Stimulated activated CD8-positive, alpha-beta memory T cell treated with anti-CD3 and anti-CD28 coated beads, Interleukin-15, amount 100 ng/mL, for 24 hours (primary cell): Measurements from ENCODE around the gene COLQ.

Source experiments
- DNase-seq: peaks from one replicate; pipeline ENCODE4 v3.0.0-alpha.2; 2020; ENCODE audit warnings: low read depth

COLQ gene

DNA sequence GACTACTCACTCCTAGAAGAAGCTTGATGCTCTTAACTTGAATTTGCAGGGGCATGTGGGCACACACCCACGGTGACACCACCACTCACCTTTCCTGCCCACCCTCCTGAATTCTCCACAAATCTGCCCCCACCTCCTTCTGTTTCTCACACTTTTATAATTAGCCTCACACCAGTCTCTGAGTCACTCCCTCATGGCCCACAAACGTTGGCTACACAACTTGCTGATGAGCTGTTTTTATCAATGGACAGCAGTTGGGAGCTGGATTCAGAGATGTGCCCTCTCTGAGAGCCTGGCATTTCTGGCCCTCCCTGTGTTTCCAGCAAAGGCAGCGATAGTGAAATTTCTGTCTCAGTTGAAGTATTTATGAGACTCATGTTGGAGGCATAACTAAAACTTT, 1.3 kb downstream of the COLQ start:
- no peak for DNase-seq

DNA sequence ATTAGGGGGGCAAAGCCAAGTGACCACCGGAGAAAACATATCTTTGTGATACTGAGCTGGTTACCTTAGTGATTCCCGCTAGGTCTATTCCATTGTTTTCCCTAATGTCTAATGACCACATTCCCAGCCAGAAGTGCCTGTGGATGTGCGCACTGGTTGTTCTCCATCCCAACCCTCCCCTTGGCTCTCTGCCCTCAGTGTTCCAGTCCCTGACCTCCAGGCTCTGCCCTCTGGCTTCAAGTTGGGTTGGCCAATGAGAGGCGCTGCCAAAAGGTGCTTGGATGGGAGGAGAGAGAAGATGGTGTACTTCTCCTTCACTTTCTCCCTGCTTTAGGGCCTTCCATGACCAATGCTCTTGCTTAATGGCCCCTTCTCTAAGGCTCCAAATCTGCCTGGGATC, 2.4 kb downstream of the COLQ start:
- DNase-seq, result no peak

DNA sequence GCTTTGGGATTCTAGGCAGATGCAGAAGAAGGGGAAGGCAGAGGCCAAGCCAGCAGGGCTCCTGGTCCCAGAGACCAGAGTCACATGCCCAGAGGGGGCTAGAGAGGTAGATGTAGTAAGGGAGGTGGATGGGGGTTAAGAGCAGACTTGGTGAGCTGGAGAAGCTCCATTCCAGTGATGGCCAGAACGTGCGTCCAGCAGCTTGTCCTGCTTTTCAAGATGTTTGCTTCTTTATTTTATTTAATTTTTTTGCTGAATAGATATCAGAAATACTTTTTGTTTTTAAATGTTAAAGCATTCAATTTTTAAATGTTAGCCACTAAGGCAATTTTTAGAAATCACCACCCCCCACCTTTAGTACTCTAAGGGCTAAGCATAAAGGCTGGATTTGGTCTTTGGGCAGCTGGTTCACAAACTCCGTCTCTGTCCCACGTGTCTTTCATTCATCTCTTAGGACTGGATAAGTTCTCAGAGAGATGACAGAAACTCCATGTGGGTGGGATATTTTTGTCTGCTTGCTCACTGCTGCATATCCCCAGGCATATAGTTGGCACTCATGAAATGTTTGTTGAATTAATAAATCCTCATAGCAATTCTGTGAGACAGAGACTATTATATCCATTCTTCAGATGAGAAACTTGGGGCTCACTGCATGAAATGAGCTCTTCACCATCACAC, 6.7 kb downstream of the COLQ start:
- DNase-seq, result no peak

DNA sequence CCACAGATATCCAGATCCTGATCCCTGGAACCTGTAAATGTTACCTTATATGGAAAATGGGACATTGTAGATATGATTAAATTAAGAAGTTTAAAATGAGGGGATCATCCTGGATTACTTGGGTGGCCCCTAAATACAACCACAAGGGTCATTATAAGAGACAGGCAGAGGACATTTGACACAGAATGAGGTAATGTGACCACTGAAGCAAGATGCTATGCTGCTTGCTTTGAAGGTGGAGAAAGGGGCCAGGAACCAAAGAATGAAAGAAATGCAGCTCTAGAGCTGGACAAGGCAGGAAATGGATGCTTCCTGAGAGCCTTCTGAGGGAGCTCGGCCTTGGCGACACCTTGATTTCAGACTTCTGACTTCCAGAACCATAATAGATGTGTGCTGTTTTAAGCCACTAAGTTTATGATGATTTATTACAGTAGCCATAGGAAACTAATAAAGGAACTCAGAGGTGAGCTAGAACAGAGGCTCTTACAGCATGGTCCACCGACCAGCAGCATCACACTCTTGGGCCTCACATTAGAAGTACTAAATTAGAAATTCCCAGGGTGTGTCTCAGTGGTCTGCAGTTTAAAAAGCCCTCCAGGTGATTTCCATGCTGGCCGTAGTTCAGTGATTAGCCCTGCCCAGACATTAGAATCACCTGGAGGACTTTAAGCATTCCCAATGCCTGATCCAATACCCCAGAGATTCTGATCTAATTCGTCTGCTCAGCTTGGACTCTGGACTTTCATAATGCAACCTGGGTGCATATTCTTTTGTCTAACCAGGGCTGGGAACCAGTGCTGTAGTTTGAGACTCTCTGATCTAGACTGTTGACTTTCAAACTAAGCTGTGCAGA, 7.5 kb downstream of the COLQ start:
- DNase-seq, result no peak

DNA sequence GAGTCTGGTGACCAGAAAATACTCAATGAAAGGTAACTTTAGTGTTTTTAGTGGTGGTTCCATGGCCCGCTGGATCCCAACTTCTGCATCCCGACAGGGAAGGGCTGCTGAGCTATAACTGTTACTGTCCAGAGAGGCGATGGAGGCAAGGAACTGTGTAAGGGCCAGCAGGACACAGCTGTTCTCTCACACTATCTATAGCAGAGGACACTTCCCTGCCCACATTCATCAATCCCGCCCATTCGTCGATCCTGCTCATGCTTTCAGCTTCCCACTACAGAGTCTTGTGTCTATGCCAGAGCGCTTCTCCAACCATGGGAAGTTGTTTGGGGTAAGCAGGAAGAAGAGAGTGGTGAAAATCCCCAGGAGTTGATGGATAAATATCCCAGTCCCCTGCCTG, 8.4 kb downstream of the COLQ start:
- no peak for DNase-seq

DNA sequence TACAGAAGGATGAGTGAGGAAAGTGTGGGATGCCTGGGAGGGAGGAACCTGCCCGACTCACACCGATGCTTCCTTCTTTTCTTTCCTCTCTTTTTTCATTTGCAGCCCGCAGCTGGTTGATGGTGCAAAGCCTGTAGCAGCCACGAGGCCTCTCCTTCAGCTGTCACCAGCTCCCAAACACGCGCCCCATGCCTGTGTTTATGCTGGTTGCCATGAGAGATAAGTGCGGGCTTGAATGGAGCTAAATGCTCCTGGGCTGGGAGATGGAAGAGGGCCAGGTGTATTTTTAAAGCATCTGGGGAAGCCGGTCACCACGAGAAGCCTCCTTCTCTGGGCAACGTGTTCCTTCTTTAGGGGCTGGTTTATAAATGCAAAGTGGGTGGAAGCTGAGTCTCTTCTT, 9.3 kb downstream of the COLQ start:
- no peak for DNase-seq

DNA sequence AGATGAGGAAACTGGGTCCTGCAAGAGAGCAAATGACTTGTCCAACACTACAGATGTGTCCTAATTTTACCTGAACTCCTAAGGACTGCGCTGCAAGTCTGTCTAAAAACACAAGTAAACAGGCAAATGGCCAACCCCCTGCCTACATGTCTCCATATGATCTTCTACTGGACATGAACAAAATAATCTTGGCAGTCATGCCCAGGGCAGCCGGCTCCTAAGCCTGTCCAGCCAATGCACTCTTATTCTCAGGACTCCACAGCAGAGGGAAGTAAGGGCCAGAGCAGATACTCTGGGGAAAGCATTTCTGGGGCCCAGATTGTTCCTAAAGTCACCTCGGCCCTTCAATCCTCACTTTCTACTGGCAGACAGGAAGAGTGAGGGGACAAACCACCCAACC, 10.3 kb downstream of the COLQ start:
- DNase-seq, result no peak

DNA sequence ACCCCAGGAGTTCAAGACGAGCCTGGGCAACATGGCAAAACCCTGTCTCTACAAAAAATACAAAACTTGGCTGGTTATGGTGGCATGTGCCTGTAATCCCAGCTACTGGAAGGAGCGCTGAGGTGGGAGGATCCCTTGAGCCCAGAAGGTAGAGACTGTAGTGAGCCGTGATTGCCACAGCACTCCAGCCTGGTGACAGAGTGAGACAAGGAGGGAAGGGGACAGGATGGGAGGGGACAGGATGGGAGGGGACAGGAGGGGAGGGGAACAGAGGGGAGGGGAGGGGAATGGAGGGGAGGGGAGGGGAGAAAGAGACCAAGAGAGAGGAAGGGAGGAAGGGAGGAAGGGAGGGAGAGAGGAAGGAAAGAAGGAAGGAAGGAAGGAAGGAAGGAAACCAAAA, 11.0 kb downstream of the COLQ start:
- no peak for DNase-seq

DNA sequence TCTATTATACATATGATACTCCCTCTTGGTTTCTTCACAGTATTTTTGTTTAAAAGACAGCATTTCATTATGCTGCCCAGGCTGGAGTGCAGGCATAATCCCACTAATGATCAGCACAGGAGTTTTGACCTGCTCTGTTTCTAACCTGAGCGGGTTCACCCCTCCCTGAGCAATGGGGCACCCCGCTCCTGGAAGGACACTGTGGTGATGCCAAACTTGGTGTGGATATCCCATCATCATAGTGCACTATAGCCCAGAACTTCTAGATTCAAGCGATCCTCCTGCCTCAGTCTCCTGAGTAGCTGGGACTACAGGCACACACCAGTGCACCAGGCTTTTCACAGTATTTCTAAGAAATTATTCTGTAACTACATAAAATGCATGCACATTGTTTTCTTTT, 14.9 kb downstream of the COLQ start:
- DNase-seq, result no peak

DNA sequence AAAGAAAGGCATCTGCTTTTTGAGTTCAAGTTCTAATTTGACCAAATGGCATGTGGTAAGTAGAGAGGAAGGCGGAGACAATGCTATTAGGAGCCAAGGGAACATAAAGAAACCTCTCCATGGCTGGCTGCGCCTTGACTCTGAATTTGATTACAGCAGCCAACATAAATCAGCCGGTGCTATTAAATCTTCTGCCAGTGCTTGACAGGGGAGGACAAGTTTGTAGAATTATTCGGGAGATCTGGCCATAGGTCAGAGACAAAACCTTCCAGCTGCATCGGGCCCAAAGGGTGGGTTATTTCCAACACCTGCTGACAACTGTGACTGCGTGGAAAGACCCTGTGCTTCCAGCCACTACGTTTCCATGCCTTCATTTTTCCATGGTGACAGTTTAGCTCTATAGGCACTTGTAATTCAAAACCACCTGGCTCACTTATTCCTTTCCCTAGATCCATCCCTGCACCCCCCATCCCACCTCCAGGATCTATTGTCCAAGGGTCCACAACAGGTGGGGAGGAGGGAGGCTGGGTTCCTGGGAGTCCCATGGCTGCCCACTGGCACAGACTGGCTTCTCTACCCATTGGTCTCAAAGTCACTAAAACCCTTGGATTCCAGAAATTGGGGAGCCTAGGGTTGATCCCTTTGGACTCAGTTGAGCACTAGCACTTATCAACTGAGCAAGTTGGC, 15.9 kb downstream of the COLQ start:
- no peak for DNase-seq

DNA sequence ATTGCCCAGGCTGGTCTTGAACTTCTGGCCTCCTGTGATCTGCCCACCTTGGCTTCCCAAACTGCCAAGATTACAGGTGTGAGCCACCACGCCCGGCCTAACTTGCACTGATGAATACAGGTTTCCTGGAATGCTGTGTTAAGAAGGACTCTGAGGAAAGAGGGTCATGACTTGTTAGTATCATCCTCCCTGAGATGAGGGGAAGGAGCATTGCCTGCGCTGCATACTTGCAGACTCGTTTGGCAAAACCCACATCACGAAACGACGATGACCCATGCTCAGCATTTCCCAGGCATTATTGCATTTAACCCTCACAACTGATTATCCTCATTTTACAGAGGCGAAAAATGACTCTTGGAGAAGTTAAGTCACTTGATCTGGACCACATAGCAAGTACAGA, 18.9 kb downstream of the COLQ start:
- no peak for DNase-seq

DNA sequence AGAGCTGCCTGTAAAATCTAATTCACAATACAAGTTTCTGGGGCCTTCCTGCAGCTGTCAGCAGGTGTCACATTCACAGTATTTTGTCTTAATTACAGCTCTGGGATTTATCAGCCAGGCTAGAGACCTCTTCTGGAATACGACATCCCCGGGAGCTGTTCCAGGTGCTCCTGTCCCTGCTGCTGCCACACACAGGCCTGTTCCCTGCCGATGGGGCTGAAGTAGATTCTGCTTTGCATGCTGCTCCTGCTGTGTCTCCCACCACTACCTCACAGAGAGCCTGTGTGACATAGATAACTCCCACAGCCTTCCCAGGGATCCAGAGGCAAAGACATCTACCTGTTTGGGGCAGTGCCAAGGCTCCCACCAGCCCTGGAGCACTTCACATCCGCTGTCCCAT, 20.4 kb downstream of the COLQ start:
- no peak for DNase-seq

DNA sequence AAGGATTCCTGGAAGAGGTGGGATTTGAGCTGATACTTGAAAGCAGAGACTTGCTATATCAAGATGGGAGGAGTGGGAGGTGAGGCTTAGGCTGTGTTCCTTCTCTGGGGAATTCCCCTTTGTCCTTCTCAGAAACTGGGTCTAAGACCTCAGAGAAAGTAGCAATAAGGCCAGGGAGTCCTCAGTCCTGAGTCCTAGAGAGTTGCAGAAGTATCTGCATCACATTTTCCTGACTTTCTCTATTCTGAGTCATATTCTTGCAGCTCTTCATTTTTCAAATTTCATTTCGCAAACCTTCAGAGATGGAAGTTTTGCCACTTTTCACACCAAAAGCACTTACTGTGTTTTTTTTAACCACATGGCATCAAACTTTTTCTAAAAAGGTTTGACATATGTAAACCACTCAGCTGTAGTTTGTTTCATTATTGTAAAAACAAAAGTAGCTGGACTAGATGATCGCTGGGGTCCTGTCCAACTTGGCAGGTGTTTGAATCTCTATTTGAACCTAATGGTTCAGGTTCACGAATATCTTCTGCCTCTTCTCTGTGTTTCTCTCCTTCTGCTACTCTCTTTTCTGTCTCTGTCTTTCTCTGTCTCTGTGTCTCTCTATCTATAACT, 21.3 kb downstream of the COLQ start:
- no peak for DNase-seq

DNA sequence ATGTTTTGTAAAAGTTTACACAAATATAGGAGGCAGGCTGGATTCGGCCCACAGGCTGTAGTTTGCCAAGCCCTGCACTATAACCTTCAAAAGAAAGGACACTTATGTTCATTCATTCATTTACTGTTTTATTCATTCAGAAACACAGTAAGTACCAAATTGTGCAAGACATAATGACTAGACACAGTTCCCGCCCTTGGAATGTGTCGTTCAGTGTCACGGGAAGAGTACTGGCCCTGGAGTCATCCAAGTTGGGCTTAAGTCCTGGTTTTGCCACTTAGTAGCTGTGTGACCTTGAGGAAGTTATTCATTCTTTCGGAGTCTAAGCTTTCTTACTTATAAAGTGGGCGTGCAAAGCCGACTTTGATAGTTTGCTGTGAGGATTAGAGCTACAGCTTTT, 22.0 kb downstream of the COLQ start:
- no peak for DNase-seq

DNA sequence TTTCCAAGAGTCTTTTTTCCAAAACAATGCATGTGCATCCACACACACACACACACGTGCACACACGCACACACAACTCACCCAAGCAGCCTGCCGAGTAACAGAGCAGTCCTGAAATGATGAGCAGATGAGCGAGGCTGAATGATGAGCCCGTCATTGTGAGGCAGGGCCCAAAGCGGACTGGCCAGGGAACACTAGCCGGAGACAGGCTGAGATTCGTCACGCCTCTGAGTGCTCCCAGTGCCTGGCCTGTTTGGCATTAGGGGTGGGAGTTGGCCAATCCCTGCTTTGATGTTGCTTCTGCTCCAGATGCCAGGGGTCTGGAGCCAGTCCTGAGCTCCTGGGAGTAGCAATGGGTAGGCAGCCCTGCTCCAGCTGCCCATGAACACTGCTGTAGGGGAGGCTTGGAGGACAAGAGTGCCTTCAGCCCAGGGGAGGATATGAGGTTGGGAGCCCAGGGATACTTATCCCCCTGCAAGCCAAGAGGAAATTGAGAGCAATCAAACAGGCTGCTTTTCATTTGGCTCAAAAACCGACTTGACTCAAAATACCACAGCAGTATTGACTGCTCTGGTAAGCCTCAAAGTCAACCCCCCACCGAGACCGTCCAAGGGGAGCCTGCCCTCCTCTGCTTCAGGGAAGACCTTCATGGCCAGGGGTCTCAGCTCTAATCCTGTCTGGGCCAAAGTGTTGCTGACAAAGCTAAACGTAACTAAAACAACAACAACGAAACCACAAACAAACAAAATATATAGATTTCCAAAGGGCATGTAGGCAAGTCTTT, 22.9 kb downstream of the COLQ start:
- DNase-seq, result no peak

DNA sequence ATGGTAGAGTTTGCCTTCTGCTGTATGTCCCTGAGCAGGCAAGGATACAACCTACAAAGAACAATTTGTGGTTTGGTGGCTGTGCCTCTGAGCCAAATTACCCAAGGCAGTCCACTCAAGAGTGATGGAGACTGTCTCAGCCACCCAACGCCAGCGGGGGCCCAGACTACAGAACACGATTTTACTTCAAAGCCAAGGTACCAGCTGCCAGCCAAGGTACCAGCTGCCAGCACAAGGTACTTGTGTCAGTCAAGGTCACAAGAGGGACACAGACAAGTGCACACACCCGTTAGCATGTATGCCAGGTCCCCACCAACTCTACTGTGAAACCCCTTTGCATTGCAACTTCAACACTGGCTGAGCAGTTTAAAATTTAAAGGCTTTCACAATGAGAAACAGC, 23.5 kb downstream of the COLQ start:
- no peak for DNase-seq

DNA sequence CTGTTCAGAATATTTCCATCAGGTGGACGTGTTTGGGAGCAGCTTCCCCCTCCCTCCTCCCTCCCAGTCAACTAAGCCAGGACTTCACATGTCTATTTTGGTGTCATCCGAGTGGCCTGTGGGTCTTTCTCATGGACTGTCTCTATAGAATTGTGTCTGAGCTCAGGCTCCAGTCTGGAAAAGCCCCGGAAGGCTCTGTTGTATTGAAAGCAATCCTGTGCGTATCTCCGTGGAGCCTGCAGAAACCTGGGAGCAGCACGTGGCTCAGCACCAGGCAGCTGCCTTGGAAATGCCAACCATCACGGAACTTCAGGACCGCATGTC, 25.2 kb downstream of the COLQ start:
- no peak for DNase-seq

DNA sequence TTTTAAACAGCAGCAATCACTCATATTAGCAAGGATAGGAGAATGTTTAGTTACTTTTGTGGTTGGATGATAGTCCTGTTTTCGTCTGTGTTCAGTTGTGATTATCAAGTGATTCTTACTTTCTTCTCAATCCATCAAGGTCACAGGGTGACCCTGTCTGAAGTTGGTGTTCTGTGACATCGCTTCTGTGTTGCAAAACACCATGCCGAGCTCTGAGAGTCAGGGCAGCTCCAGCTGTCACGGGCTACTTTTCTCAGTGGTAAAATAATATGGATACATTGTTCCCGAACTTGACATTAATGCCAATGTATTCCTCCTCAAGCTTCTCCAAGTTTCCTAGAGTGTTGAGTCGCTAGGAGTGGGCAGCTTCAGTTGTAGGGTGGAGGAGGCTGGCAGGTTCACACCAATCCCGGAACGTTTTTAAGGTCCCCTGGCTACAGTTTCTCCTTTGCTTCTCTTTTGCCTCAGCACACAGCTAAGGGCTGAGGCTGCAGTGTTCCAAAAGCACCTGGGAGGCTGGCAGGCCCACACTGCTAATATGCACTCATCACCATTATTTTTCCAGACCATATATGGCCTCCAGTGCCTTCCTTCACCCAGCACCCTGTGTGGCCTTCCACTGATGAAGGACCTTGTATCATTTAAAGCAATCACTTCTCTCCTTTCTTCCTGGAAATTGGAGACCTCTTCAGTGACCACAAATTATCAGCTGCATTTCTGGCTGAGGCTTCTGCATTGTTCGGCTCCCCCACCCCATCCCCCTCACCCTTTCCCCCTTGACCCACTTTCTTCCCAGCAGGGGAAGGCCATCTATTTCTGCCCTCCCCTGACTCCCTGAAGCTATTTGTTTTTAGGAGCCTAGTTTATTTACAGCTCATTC, 25.8 kb downstream of the COLQ start:
- no peak for DNase-seq

DNA sequence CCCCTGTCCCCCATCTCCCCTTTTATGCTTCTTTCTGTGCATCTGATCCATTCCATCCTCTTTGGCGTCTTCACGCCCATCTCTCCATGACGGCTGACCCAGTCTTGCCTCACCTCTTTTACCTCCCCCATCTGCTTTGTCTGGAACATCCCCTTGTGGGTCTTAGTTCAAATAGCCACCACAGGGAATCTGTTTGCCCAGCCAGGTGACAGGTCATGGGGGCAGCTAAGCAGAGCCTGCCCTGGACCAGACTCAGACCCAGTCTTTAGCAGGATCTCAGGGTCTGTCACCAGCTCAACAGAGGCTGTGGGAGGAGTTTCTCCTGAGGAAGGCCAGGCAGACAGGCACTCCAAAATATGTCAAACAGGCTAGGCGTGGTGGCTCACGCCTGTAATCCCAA, 28.1 kb downstream of the COLQ start:
- DNase-seq, result no peak

DNA sequence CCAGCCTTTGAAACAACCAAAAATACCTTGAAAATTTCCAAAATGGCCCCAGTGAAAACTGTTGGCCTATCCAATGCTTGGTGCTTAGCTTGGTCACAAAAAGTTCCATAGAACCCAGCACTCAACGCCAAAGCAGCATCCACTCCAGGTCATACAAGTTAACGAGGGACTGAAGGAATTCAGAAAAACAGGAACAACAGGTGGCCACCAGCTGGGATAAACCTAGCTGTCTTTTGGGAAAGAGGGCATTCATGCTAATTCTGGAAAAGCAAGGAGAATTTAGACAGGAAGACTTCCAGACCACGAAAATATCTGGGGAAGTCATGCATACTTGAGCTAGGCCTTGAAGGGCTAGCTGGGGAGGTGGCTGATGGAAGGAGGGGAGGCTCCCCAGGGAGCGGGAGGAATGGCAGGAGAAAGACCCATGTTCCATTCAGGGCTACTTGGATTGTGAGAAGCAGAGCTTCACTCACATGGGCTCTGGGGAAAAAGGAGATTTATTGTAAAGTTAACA, 28.6 kb downstream of the COLQ start:
- DNase-seq, result no peak

DNA sequence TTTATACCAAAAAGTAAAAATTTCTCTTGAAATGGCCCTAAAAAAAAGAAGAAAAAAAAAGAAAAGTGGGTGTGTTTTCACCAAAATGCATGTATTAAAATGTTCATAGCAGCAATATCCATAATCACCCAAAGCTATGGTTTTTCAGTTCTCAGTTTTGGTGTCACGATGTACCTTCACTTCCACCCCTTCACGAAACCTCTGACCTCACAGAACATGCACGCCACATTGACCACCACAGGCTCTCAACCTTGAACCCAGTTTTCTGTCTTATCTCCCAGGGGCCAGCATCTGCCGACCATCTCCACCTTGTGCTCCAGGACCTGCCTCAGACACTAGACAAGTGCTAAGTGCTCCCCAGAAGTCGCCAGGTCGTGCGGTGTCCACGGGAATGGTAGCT, 30.4 kb downstream of the COLQ start:
- no peak for DNase-seq
